Measurements from ENCODE around the gene CEP83. TPM values are rescaled to one million over a fixed set of nuclear protein-coding genes. Genes with fewer than 3 reads are reported as not detected.
"Not testable (repeated sequence)": the region's sequence is repeated elsewhere in the genome, so short reads cannot be mapped to it uniquely, and the experiment has no call there.

Gene CEP83
- total and polyA plus RNA-seq, 4 donors = 3.9 to 17.1 (median 11.0) TPM

GRCh38 chr12:94427501-94428381 lies 31.9 kb downstream of the CEP83 start:
- Histone ChIP-seq H3K9me3 (ENCODE audit: control insufficient read depth, low read length) (peaks cover 1% of the 10 kb centered on the region), H3K4me1 (ENCODE audit: control insufficient read depth in 1 of 2, insufficient read depth in 2 of 2, low read length in 2 of 2) (no peaks in the 10 kb centered on the region), H3K27me3 (ENCODE audit: control insufficient read depth in 1 of 2, insufficient read depth in 2 of 2, low read length in 1 of 2) (no peaks in the 10 kb centered on the region), H3K36me3 (ENCODE audit: control insufficient read depth in 1 of 2, insufficient read depth in 2 of 2, low read length in 1 of 2) (no peaks in the 10 kb centered on the region), H3K27ac (ENCODE audit: low read depth in 1 of 2, low read length in 2 of 2) (peak overlapping the region in 1 of 2 donors; percentile 48), H3K4me3 (ENCODE audit: low read length in 2 of 2) (no peak overlapping the region)
- ATAC-seq (ENCODE audit: low FRiP score) (peak; percentile 63), DNase-seq (peak in 1 of 2 donors; percentile 48)
- WGBS, 2 donors = 4% methylated on average over 3 of the region's 3 CpGs
- intact Hi-C loops (cut with DNase I) = no loop called here

GRCh38 chr12:94426049-94426448 lies 33.6 kb downstream of the CEP83 start:
- Histone ChIP-seq H3K27ac (ENCODE audit: low read depth in 1 of 2, low read length in 2 of 2) (no peak overlapping the region), H3K36me3 (ENCODE audit: control insufficient read depth in 1 of 2, insufficient read depth in 2 of 2, low read length in 1 of 2) (no peaks in the 10 kb centered on the region), H3K27me3 (ENCODE audit: control insufficient read depth in 1 of 2, insufficient read depth in 2 of 2, low read length in 1 of 2) (no peaks in the 10 kb centered on the region), H3K9me3 (ENCODE audit: control insufficient read depth, low read length) (peaks cover 5% of the 10 kb centered on the region), H3K4me3 (ENCODE audit: low read length in 2 of 2) (no peak overlapping the region), H3K4me1 (ENCODE audit: control insufficient read depth in 1 of 2, insufficient read depth in 2 of 2, low read length in 2 of 2) (no peaks in the 10 kb centered on the region)
- WGBS, 2 donors = 95 to 98% methylated on average over 3 of the region's 3 CpGs
- ATAC-seq (ENCODE audit: low FRiP score) = no peak
- intact Hi-C loops (cut with DNase I) = no loop called here
- no peak for DNase-seq

GRCh38 chr12:94424830-94425229 lies 34.8 kb downstream of the CEP83 start:
- intact Hi-C loops (cut with DNase I); H3K4me3 ChIP-seq (ENCODE audit: low read length in 2 of 2); H3K36me3 ChIP-seq (ENCODE audit: control insufficient read depth in 1 of 2, insufficient read depth in 2 of 2, low read length in 1 of 2); H3K27ac ChIP-seq (ENCODE audit: low read depth in 1 of 2, low read length in 2 of 2); DNase-seq; H3K27me3 ChIP-seq (ENCODE audit: control insufficient read depth in 1 of 2, insufficient read depth in 2 of 2, low read length in 1 of 2); H3K9me3 ChIP-seq (ENCODE audit: control insufficient read depth, low read length); H3K4me1 ChIP-seq (ENCODE audit: control insufficient read depth in 1 of 2, insufficient read depth in 2 of 2, low read length in 2 of 2); ATAC-seq (ENCODE audit: low FRiP score): not testable (repeated sequence)
- 94 to 97% methylated on average over 4 to 5 of the region's 5 CpGs for WGBS, 2 donors

- ATAC-seq (ENCODE audit: low FRiP score) (no peak), DNase-seq (no peak)
- no peak overlapping the region for H3K4me3 ChIP-seq (ENCODE audit: low read length in 2 of 2)
- intact Hi-C loops (cut with DNase I) = no loop called here
- no peaks in the 10 kb centered on the region for H3K27me3 ChIP-seq (ENCODE audit: control insufficient read depth in 1 of 2, insufficient read depth in 2 of 2, low read length in 1 of 2)
- no peaks in the 10 kb centered on the region for H3K36me3 ChIP-seq (ENCODE audit: control insufficient read depth in 1 of 2, insufficient read depth in 2 of 2, low read length in 1 of 2)
- H3K9me3 ChIP-seq (ENCODE audit: control insufficient read depth, low read length) = peaks cover 4% of the 10 kb centered on the region
- H3K4me1 ChIP-seq (ENCODE audit: control insufficient read depth in 1 of 2, insufficient read depth in 2 of 2, low read length in 2 of 2) = no peaks in the 10 kb centered on the region
- no peak overlapping the region for H3K27ac ChIP-seq (ENCODE audit: low read depth in 1 of 2, low read length in 2 of 2)
- WGBS, 2 donors = 94 to 98% methylated on average over 5 of the region's 5 CpGs
Measured at GRCh38 chr12:94421868-94422740, 37.6 kb downstream of the CEP83 start.

GRCh38 chr12:94418517-94418916 lies 41.1 kb downstream of the CEP83 start:
- intact Hi-C loops (cut with DNase I) = no loop called here
- Histone ChIP-seq H3K36me3 (ENCODE audit: control insufficient read depth in 1 of 2, insufficient read depth in 2 of 2, low read length in 1 of 2) (no peaks in the 10 kb centered on the region), H3K9me3 (ENCODE audit: control insufficient read depth, low read length) (peaks cover 4% of the 10 kb centered on the region), H3K4me3 (ENCODE audit: low read length in 2 of 2) (no peak overlapping the region), H3K27me3 (ENCODE audit: control insufficient read depth in 1 of 2, insufficient read depth in 2 of 2, low read length in 1 of 2) (no peaks in the 10 kb centered on the region), H3K27ac (ENCODE audit: low read depth in 1 of 2, low read length in 2 of 2) (no peak overlapping the region), H3K4me1 (ENCODE audit: control insufficient read depth in 1 of 2, insufficient read depth in 2 of 2, low read length in 2 of 2) (no peaks in the 10 kb centered on the region)
- no peak for ATAC-seq (ENCODE audit: low FRiP score)
- no peak for DNase-seq
- 98 to 99% methylated on average over 1 of the region's 1 CpG for WGBS, 2 donors

GRCh38 chr12:94416613-94417012 lies 43.1 kb downstream of the CEP83 start:
- 98 to 100% methylated on average over 2 of the region's 2 CpGs for WGBS, 2 donors
- intact Hi-C loops (cut with DNase I) = no loop called here
- DNase-seq = no peak

GRCh38 chr12:94415066-94415465 lies 44.6 kb downstream of the CEP83 start:
- H3K27ac ChIP-seq (ENCODE audit: low read depth in 1 of 2, low read length in 2 of 2) = no peak overlapping the region
- no peaks in the 10 kb centered on the region for H3K36me3 ChIP-seq (ENCODE audit: control insufficient read depth in 1 of 2, insufficient read depth in 2 of 2, low read length in 1 of 2)
- no peak overlapping the region for H3K4me3 ChIP-seq (ENCODE audit: low read length in 2 of 2)
- ATAC-seq (ENCODE audit: low FRiP score) (no peak), DNase-seq (no peak)
- intact Hi-C loops (cut with DNase I) = no loop called here
- no peaks in the 10 kb centered on the region for H3K27me3 ChIP-seq (ENCODE audit: control insufficient read depth in 1 of 2, insufficient read depth in 2 of 2, low read length in 1 of 2)
- H3K4me1 ChIP-seq (ENCODE audit: control insufficient read depth in 1 of 2, insufficient read depth in 2 of 2, low read length in 2 of 2) = no peaks in the 10 kb centered on the region
- H3K9me3 ChIP-seq (ENCODE audit: control insufficient read depth, low read length) = no peaks in the 10 kb centered on the region

More at GRCh38 chr12:94416613-94417012, 43.1 kb downstream of the CEP83 start:
- no peaks in the 10 kb centered on the region for H3K36me3 ChIP-seq (ENCODE audit: control insufficient read depth in 1 of 2, insufficient read depth in 2 of 2, low read length in 1 of 2)
- H3K27me3 ChIP-seq (ENCODE audit: control insufficient read depth in 1 of 2, insufficient read depth in 2 of 2, low read length in 1 of 2) = no peaks in the 10 kb centered on the region
- no peak for ATAC-seq (ENCODE audit: low FRiP score)
- no peaks in the 10 kb centered on the region for H3K4me1 ChIP-seq (ENCODE audit: control insufficient read depth in 1 of 2, insufficient read depth in 2 of 2, low read length in 2 of 2)
- no peak overlapping the region for H3K4me3 ChIP-seq (ENCODE audit: low read length in 2 of 2)
- H3K9me3 ChIP-seq (ENCODE audit: control insufficient read depth, low read length) = no peaks in the 10 kb centered on the region
- no peak overlapping the region for H3K27ac ChIP-seq (ENCODE audit: low read depth in 1 of 2, low read length in 2 of 2)

GRCh38 chr12:94405413-94406116 lies 54.1 kb downstream of the CEP83 start:
- Histone ChIP-seq H3K4me3 (ENCODE audit: low read length in 2 of 2) (peak overlapping the region; percentile 31 to 33), H3K27me3 (ENCODE audit: control insufficient read depth in 1 of 2, insufficient read depth in 2 of 2, low read length in 1 of 2) (no peaks in the 10 kb centered on the region), H3K27ac (ENCODE audit: low read depth in 1 of 2, low read length in 2 of 2) (no peak overlapping the region), H3K36me3 (ENCODE audit: control insufficient read depth in 1 of 2, insufficient read depth in 2 of 2, low read length in 1 of 2) (no peaks in the 10 kb centered on the region), H3K9me3 (ENCODE audit: control insufficient read depth, low read length) (no peaks in the 10 kb centered on the region), H3K4me1 (ENCODE audit: control insufficient read depth in 1 of 2, insufficient read depth in 2 of 2, low read length in 2 of 2) (no peaks in the 10 kb centered on the region)
- 41 to 48% methylated on average over 3 of the region's 3 CpGs for whole genome bisulfite sequencing, 2 donors
- intact Hi-C loops (cut with DNase I) = no loop called here
- DNase-seq = no peak
- peak; percentile 59 for ATAC-seq (ENCODE audit: low FRiP score)
